Kidney capillary endothelial cell (primary cell): ENCODE measurements around the gene TBRG1.
"Not testable (repeated sequence)": the region's sequence is repeated elsewhere in the genome, so short reads cannot be mapped to it uniquely, and the experiment has no call there.

ENCODE experiments used
- DNase-seq: peaks from one replicate; pipeline ENCODE4 v3.0.0-alpha.2; 2018; ENCODE audit warnings: low spot score

TBRG1 gene, protein sequence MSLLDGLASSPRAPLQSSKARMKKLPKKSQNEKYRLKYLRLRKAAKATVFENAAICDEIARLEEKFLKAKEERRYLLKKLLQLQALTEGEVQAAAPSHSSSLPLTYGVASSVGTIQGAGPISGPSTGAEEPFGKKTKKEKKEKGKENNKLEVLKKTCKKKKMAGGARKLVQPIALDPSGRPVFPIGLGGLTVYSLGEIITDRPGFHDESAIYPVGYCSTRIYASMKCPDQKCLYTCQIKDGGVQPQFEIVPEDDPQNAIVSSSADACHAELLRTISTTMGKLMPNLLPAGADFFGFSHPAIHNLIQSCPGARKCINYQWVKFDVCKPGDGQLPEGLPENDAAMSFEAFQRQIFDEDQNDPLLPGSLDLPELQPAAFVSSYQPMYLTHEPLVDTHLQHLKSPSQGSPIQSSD

DNA sequence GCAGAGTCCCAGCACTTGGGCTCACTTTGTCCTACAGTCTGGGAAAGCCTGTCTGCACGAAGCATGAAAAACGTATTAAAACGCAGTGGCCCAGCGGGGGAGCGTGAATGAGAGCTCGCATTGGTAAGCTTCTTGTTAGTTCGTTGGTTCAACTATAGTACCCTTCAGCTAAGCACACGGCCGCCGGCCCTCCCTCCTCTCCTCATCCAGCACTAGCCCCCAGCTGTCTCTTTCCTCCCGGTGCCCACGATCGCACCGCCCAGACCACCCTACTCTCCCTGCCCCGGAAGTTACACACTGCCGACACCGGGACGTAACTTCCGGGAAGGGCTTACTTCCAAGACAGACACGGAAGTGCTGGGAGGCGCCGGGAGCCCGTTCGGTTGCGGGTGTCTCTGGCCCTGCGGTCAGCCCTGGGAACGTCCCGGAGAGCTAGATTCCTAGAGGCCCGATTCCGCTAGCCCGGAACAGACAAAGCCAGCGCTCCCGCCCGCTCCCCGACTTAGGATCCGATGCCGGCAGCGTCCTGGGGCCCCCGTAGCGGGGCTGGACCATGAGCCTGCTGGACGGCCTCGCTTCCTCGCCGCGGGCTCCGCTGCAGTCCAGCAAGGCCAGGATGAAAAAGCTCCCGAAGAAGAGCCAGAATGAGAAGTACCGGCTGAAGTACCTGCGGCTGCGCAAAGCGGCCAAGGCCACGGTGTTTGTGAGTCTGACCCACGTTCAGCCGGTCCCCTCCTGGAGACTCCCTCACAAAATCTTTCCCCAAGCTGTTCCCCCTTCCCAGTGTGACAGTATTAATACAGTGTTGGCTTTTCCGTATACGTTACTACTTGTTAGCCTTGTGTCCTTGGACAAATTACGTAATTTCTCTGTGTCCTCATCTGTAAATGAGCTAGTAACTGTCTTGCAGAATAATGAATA lies at the start of gene TBRG1:
TSS of gene TBRG1 (plus strand) at position 334 of the 921 bp plus-strand sequence. CDS start at position 554, 220 bp downstream.
- peak; percentile 86 for DNase-seq

DNA sequence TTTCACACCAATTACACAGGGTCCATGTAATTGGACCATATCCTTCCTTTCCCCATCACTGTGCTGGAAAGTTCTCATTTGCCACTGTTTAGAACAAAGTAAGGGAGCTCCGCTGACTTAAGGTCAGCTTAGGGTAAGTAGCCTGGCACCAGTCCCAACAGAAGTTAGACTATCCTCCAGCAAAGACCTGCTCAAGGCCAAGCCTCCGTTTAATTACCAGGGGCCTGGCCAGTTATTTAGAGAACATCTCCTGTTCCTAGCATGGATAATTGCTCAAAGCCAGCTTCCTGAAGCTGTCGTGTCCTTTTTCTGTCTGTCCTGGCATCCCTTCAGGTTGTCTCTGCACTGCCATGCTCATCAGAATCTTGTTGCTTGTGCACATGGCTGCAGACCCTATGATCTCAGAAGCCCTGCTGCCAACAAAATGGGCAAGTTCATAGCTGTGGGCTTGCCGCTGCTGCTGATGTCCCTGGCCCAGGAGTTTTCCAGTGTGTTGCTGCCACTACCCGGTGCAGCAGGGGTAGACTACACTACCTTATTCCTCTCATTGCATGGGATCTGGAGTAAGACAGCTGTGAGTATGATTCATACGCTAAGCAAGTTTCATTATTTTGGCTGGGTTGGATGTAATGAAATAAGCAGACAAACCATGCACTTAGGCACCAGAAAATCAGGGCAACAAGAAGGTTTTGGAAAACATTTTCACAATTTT lies 44.8 kb upstream of the TBRG1 start:
- no peak for DNase-seq

DNA sequence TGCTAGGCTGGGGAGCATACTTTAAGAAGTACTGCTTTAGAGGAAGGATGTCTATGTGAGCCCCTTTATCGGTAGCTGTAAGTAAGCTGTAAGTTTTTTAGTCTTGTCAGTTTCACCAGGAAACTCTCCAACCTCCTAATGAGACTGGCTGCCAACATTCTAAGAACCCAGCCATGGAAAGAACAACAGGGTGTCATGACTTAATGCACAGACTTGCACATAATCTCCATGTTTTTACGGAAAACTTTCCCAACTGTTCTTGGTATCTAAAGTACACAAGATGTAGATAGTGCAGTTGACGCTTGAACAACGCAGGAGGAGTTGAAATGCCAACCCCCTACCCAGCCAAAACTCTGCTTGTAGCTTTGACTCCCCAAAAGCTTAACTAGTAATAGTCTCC lies 43.9 kb upstream of the TBRG1 start:
- DNase-seq: no peak

DNA sequence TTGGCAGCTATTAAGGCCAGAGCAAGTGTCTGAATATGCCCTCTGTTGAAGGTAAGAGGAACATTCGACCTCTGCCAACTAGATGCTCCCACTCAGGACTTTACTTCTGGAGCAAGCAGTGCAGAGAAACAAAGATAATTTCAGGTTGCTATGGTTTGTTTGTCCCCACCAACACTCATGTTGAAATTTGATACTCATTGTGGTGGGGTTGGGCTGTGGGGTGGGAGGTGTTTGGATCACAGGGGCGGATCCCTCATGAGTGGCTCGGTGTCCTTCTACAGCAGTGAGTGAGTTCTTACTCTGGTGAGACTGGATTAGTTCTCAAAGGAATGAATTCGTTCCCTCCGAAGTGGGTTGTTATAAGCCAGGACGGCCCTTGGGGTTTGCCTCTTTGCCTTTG lies 40.8 kb upstream of the TBRG1 start:
- DNase-seq: no peak

DNA sequence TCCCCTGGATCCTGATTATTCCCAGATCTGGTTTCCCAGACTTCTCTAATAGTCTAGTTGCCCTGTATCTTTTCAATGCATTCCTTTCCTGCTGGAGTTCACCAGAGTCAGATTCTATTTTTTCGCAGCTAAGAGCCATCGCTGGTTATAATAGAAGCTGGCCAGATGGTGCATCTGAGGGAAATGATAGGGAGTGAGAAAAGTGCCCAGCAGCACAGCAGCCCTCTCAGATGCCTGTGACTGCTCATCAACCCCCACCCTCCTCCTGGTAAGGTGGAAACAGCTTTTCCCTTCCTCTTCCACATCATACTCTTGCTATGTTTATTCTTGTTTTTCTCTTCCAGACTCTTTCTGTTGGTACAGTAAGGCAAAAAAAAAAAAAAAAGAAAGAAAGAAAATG lies 40.1 kb upstream of the TBRG1 start:
- no peak for DNase-seq

DNA sequence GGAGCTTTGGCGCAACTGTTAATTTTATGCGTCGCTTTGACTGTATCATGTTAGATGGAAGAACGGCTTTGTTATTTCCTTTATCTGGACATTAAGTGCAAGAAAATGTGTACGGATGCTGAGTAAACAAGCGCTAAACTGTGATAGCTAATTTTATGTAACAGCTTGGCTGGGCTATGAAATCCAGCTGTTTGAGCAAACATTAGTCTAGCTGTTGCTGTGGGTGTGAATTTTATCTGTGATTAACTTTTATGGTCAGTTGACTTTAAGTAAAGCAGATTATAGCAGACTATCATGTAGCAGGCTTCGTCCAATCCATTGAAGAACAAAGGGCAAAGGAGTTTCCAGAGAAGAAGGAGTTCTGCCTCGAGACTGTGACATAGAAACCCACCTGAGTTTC lies 38.9 kb upstream of the TBRG1 start:
- no peak for DNase-seq

DNA sequence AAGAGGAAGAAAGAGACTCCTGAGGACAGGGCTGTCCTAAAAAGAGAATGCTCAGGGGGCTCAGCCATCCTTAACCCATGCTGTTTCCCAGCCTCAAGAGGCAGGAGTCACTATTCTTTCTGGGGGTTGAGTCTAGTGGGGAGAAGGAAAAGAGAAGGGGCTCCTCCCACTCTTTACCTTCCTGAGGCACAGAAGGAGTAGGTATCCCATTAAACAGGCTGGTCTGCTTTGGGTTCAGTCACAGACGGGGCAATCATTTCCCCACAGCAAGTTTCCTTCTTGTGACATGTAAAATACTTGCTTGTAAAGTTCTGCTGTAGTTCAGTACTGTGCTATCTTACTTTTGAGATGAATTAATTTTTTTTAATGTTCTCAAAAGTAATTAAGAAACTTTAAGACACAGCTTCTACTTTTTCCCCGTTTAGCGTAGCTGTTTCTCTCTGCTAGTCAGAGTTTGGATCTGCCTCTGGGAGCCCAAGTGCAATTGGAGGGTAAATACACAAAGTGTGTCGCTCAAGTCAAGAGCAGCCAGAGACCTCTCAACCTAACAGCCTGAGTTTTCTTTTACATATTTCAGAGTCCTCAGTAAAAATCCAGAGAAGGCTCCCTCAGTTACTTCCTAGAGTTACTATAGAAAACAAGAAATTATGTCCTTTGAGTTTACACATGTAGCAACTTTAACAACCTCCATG lies 37.8 kb upstream of the TBRG1 start:
- DNase-seq: no peak

DNA sequence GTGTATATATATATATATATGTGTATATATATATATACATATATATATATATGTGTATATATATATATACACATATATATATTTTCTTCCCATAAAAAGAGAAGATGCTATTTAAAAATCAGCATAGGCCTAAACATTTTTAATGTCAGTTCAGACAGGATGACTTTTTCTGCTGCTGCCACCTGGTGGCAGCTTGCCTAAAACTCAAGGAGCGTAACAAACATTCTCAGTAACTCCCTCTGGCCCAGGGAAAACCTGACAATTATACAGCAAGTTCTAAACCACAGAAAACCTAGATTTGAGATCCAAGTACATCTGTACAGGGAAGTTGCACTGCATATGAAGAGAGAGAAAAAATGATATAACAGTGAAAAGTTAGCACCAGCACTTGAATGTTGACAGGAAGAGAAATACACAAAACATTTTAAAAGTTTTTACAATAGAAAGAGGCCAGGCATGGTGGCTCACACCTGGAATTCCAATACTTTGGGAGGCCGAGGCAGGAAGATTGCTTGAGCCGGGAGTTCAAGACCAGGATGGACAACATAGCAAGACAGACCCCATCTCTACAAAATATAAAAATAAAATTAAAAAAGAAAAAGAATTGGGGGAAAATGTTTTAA lies 36.3 kb upstream of the TBRG1 start:
- DNase-seq: peak; percentile 58

DNA sequence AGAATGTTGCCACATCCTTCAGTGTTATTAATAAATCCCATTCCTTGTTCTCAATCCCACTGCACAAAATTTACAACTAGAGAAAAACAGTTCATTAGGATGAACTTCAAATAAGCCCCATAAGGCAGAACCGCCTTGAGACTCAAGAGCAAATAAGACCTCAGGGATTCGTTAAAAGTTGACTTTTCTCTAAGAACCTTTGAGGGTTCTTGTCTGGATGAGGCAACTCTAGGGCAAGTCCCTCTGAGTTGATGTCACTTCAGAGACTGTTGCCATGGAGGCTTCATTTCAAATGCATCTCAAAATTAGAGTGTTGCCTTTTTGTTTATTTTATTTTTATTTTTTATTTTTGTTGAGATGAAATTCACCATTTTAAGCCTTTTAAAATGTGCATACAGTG lies 31.2 kb upstream of the TBRG1 start:
- DNase-seq: no peak

DNA sequence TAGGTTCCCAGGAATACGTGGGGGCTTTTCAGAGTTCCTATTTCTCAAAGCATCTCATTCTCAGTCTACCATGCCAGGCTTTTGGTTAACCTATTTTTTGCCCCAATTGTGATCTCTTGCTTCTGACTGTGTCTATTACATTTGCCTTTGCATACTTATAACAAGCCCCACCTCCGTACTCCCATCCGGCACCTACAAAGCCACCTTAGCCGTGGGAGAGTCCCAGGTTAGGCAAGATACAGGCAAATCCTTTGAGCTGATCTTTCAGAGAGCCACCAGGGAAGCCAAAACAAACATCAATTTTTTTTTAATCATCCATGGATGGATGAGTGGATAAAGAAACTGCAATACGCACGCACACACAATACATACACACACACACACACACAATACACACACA lies 30.0 kb upstream of the TBRG1 start:
- DNase-seq: no peak

DNA sequence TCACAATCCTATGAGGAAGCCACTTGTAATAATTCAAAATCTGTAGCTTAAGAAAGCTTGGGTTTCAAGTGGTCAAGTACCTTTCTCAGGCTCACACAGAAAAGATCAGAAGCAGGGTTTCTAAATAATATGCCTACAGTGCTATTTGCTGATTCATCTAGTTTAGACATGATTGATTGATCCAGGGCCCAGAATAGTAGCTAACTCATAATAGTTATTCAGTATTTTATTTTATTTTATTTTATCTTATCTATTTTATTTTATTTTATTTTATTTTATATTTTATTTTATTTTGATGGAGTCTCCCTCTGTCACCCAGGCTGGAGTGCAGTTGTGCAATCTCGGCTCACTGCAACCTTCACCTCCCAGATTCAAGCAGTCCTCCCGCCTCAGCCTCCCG lies 27.4 kb upstream of the TBRG1 start:
- DNase-seq: no peak

DNA sequence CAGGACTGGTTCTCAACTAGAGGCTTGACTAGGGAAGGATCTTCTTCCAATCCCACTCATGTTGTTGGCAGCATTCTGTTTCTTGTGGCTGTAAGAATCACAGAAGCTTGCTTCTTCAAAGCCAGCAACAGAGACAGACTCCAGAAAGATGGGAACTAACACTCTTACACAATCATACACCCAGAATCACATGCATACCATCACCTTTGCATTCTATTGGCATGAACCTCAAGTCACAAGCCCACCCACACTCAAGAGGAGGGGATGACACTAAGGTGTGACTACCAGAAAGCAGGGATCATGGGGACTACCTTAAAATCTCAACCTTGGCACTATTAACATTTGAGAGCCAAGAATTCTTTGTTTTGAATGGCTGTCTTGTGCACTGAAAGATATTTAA lies 25.0 kb upstream of the TBRG1 start:
- DNase-seq: no peak

DNA sequence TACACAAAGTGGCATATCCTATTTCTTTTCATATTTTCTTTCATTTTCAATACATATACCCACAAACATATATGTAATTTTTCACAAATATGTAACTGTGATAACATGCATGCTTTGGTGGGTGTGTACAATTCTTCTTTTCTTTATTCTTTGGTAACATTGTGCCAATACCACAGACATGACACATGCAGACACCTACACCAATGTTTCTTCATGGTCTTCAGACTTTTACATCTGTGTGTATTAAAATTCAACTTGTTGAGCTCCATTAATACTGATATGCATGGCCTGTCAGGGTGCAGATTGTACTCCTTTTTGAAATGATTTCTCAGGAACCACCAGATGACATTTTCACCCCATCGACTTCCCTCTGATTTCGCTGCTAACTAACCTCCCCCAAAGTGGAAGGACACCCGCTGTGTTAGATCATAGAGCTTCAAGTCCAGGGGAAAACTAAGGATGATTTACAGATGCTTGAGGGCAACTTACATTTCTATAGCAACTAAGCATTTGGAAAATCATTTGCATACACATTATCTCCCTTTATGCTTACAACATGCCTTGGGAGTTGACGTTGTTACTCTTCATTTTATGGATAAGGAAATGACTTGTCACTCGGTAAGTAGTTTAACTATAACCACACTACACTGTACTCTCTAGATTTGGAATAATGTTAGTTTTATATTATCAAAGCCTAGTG lies 21.9 kb upstream of the TBRG1 start:
- DNase-seq: no peak

DNA sequence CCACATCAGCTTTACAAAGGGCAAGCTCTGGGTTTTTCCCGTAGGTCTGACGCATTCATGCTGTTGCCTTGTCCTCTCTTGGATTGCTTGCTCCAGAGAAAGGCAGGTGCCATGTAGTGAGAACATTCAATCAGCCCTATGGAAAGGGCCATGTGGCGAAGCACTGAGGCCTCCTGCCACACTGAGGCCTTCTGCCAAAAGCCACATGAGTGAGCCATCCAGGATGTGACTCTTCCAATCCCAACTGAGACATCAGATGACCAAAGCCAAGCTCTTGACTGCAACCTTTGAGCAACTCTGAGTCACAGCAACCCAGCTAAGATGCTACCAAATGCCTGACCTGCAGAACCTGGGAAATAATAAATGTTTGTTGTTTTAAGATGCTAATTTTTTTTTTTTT lies 20.5 kb upstream of the TBRG1 start:
- DNase-seq: peak; percentile 50

DNA sequence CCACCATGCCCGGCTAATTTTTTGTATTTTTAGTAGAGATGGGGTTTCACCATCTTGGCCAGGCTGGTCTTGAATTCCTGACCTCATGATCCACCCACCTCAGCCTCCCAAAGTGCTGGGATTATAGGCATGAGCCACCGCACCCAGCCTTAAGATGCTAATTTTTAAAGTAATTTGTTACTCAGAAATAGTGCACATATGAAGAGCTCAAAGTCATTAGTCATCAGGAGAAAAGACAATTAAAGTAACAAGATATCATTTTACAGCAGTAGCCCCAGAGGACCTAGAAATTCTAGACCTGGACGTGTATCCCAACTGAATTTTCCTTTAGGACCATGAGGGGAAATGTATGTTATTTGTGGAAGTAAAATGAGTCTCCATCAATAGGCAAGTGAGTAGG lies 19.9 kb upstream of the TBRG1 start:
- DNase-seq: not testable (repeated sequence)

DNA sequence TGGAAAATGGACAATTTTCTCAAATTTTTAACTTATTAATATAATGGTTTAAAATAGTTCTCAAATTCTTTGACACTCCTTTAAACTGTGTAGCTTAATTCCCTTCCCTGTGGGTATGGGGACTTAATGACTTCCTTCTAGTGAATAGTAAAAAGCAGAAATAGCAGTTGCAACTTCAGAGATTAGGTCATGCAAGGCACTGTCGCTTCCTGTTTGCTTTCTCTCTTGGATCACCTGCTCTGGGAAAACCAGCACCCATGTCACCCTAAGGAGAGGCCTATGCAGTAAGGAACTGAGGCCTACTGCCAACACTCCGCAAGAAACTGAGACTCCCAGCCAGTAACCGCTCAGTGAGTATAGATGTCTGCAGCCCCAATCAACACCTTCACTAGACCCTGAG lies 16.9 kb upstream of the TBRG1 start:
- DNase-seq: no peak

DNA sequence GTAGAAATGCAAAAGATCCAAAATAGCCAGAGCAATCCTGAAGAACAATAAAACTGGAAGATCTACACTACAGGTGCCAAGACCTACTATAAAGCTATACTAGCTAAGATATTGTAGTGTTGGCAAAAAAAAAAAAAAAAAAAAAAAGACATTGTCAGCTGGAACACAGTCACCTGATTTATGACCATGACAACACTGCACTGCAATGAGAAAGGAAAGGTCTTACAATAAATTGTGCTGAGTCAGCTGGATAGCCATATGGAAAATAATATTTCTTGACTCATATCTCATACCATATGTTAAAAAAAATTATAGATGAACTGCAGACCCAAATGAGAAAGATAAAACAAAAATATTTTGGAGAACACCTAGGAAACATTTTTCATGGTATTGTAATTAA lies 14.5 kb upstream of the TBRG1 start:
- no peak for DNase-seq

DNA sequence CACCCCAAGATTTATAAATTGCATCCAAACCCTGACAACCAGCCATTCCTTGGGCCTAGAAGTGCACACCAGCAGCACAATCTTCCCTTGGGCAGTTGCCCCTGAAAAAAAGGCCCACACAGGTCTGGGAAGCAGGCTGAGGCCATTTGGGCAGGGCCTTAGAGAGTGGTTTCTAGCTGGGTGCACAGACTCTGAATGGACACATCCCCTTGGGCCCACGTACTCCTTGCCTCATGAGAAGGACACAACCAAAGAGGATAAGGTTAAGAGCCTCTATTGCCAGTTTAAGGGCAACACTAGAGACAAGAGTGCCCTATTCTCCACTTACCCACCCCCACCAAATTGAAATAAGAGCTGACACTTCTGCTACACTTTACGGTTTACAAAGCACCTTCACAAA lies 12.4 kb upstream of the TBRG1 start:
- DNase-seq: no peak

DNA sequence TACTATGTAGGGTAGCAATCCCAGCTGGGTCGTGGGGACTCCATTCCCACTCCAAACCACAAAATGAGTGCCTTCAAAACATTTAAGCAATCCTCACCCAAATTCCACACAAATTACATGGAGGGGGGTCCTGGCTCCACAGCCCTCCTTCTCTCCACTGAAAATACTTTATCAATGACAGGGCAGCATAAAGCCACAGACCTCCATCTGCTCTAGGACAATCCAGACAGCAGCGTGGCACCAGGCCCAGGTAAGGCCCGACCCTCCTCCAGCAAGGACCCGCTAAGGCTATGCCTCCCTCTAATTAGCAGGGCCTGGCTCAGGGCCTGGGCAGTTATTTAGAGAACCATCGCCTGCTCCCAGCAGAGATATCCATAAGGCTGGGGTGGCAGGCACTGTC lies 11.6 kb upstream of the TBRG1 start, which contains the start of gene PANX3:
TSS of gene PANX3 (plus strand) at position 365 of the 400 bp plus-strand sequence. CDS start 129 bp downstream, outside the sequence.
- no peak for DNase-seq

DNA sequence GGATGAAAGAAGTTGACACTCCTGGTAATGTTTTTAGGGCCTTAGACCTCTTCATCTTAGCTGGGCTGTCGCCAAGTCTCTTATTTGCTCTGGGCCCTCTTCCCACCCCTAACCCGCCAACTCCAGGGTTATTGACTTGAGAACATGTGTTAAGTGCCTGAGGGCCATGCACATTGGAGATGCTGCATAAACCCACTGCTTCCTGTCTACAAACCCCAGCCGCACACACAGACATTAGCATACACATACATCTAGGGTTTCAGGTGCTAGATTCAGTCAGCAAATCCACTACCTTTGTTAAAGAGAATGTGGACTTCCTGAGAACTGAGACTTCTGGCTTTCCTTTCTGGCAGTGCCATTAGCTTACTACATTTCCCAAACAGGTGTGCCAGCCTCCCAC lies 10.6 kb upstream of the TBRG1 start:
- no peak for DNase-seq
